ENCODE measurements around the gene TNFRSF1A.

TNFRSF1A gene

GRCh38 chr12:6382982-6383381 is 41.1 kb upstream of the TNFRSF1A start:
- no peaks in the 10 kb centered on the region for H3K79me2 ChIP-seq (ENCODE audit: insufficient read depth, low read depth)
- H3K27ac ChIP-seq = no peak overlapping the region
- H2AFZ ChIP-seq (ENCODE audit: low read depth) = no peak overlapping the region
- no peak overlapping the region for H3K4me2 ChIP-seq
- H4K20me1 ChIP-seq (ENCODE audit: insufficient read depth) = no peaks in the 10 kb centered on the region
- no peaks in the 10 kb centered on the region for H3K36me3 ChIP-seq (ENCODE audit: insufficient read depth)
- no peak overlapping the region for H3K9ac ChIP-seq
- peaks cover 11% of the 10 kb centered on the region for H3K27me3 ChIP-seq (ENCODE audit: insufficient read depth, low read depth)
- H3K4me1 ChIP-seq (ENCODE audit: low read depth, poor library complexity, severe bottlenecking) = no peaks in the 10 kb centered on the region
- no peak overlapping the region for H3K4me3 ChIP-seq (IDR thresholded peaks at IDR 0.05; ENCODE audit: insufficient read depth, low read depth, low read length)
- TF ChIP-seq CTCF (conservative IDR thresholded peaks at IDR 0.05; ENCODE audit: low read depth, low read length) = no peak

GRCh38 chr12:6382371-6382770 is 40.5 kb upstream of the TNFRSF1A start:
- Histone ChIP-seq H3K27me3 (ENCODE audit: insufficient read depth, low read depth) (peaks cover 11% of the 10 kb centered on the region), H3K4me1 (ENCODE audit: low read depth, poor library complexity, severe bottlenecking) (no peaks in the 10 kb centered on the region), H3K79me2 (ENCODE audit: insufficient read depth, low read depth) (no peaks in the 10 kb centered on the region), H4K20me1 (ENCODE audit: insufficient read depth) (no peaks in the 10 kb centered on the region), H3K36me3 (ENCODE audit: insufficient read depth) (no peaks in the 10 kb centered on the region), H3K4me3 (IDR thresholded peaks at IDR 0.05; ENCODE audit: insufficient read depth, low read depth, low read length) (no peak overlapping the region), H3K4me2 (no peak overlapping the region), H2AFZ (ENCODE audit: low read depth) (no peak overlapping the region), H3K9ac (no peak overlapping the region), H3K27ac (no peak overlapping the region)
- TF ChIP-seq CTCF (conservative IDR thresholded peaks at IDR 0.05; ENCODE audit: low read depth, low read length) = no peak

- no peak overlapping the region for H3K9ac ChIP-seq
- H3K4me2 ChIP-seq = no peak overlapping the region
- no peaks in the 10 kb centered on the region for H4K20me1 ChIP-seq (ENCODE audit: insufficient read depth)
- H3K79me2 ChIP-seq (ENCODE audit: insufficient read depth, low read depth) = no peaks in the 10 kb centered on the region
- H3K27ac ChIP-seq = no peak overlapping the region
- no peak for TF ChIP-seq CTCF (conservative IDR thresholded peaks at IDR 0.05; ENCODE audit: low read depth, low read length)
- H2AFZ ChIP-seq (ENCODE audit: low read depth) = no peak overlapping the region
- no peaks in the 10 kb centered on the region for H3K36me3 ChIP-seq (ENCODE audit: insufficient read depth)
- peaks cover 11% of the 10 kb centered on the region for H3K27me3 ChIP-seq (ENCODE audit: insufficient read depth, low read depth)
- no peaks in the 10 kb centered on the region for H3K4me1 ChIP-seq (ENCODE audit: low read depth, poor library complexity, severe bottlenecking)
- no peak overlapping the region for H3K4me3 ChIP-seq (IDR thresholded peaks at IDR 0.05; ENCODE audit: insufficient read depth, low read depth, low read length)
Measured at GRCh38 chr12:6380141-6381121, 38.6 kb upstream of the TNFRSF1A start.

GRCh38 chr12:6378709-6379472 is 37.0 kb upstream of the TNFRSF1A start:
- H2AFZ ChIP-seq (ENCODE audit: low read depth) = no peak overlapping the region
- no peak overlapping the region for H3K4me2 ChIP-seq
- H4K20me1 ChIP-seq (ENCODE audit: insufficient read depth) = no peaks in the 10 kb centered on the region
- H3K27ac ChIP-seq = no peak overlapping the region
- TF ChIP-seq CTCF (conservative IDR thresholded peaks at IDR 0.05; ENCODE audit: low read depth, low read length) = no peak
- H3K79me2 ChIP-seq (ENCODE audit: insufficient read depth, low read depth) = no peaks in the 10 kb centered on the region
- H3K27me3 ChIP-seq (ENCODE audit: insufficient read depth, low read depth) = peaks cover 11% of the 10 kb centered on the region
- H3K4me3 ChIP-seq (IDR thresholded peaks at IDR 0.05; ENCODE audit: insufficient read depth, low read depth, low read length) = no peak overlapping the region
- H3K4me1 ChIP-seq (ENCODE audit: low read depth, poor library complexity, severe bottlenecking) = no peaks in the 10 kb centered on the region
- H3K9ac ChIP-seq = no peak overlapping the region
- no peaks in the 10 kb centered on the region for H3K36me3 ChIP-seq (ENCODE audit: insufficient read depth)

Data from KMS-11 (cell line).